Activated T-cell treated with anti-CD3 and anti-CD28 coated beads, Interleukin-2, amount 50 U/mL, for 24 hours (primary cell): ENCODE results near the gene CD74.

Source experiments
- DNase-seq: peaks from one replicate; pipeline ENCODE4 v3.0.0-alpha.2; 2020
- H3K27ac Mint-ChIP-seq: 2 replicates; pipeline ENCODE4 v1.8.0; 2020; ENCODE audit warnings: mild to moderate bottlenecking, mixed read lengths
- H3K27me3 Mint-ChIP-seq: 2 replicates; pipeline ENCODE4 v1.8.0; 2020; ENCODE audit warnings: mixed read lengths
- H3K36me3 Mint-ChIP-seq: 2 replicates; pipeline ENCODE4 v1.8.0; 2020; ENCODE audit warnings: low read depth, mixed read lengths
- H3K4me1 Mint-ChIP-seq: 2 replicates; pipeline ENCODE4 v1.8.0; 2020; ENCODE audit warnings: low read depth, mixed read lengths
- H3K4me3 Mint-ChIP-seq: 2 replicates; pipeline ENCODE4 v1.8.0; 2020; ENCODE audit warnings: mild to moderate bottlenecking, moderate library complexity, mixed read lengths
- H3K9me3 Mint-ChIP-seq: 2 replicates; pipeline ENCODE4 v1.8.0; 2020; ENCODE audit warnings: mixed read lengths

The CD74 gene

DNA sequence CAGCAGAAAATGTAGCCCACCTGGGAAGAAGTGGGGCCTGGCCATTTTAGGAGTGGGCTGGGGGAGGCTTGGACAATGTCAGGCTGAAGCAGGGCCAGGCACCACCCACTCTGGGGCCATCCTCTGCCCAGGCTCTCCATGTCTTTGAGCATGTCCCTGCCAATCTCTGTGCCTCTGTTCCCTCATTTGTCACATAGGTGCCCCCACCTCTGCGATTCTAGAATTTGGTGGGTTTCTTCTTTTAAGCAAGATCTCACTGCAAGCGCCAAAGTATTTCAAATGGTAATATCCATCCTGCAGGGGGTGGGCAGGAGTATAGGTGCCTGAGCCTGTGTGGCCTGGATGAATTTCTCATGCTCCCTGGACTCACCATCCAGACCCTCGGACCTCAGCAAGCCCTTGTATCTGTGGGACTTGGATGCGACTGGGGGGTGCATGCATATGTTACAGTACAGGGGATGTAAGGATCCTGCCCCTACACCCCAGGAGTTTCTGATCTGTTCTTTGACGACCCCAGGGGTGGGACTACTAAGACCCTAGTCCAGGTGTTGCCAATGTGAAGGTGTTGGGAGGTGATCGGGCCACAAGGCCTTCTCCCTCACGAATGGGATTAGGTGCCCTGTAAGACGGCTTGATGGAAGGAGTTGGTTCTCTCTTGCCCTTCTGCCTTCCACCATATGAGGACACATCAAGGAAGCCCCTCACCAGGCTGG is 4.3 kb downstream of the CD74 start:
- Mint-ChIP-seq H3K36me3 (peaks cover 68% of the 10 kb centered on the region), H3K27ac (peak overlapping the region; percentile 37), H3K4me1 (peaks cover 40% of the 10 kb centered on the region), H3K27me3 (no peaks in the 10 kb centered on the region), H3K4me3 (no peak overlapping the region), H3K9me3 (no peaks in the 10 kb centered on the region)
- no peak for DNase-seq

DNA sequence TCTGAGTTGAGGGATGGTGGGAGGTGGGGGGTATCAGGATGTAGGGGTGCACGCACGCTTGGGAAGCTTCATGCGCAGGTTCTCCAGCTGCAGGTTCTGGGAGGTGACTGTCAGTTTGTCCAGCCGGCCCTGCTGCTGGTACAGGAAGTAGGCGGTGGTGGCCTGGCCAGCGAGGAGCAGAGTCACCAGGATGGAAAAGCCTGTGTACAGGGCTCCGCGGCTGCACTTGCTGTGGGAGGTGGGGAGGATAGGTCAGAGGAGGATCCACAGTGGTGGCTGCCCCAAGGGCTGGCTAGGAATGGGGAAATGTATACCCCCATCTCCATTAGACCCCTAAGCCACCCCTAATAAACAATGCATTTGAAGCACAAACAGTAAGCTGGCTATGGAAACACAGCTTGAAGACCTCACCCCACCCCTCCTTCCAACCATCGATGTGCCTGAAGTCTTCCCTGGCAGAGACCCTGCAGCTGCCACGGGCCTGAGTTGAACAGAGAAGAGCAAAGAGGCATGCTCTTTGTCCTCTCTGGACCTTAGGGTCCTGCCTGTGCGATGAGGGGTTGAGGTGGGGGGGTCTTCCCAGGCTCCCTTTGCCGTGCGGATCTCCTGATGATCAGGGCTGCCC is 5.5 kb downstream of the CD74 start:
- Mint-ChIP-seq H3K36me3 (peaks cover 74% of the 10 kb centered on the region), H3K27me3 (no peaks in the 10 kb centered on the region), H3K27ac (peak overlapping the region; percentile 76), H3K4me3 (no peak overlapping the region), H3K9me3 (no peaks in the 10 kb centered on the region), H3K4me1 (peaks cover 30% of the 10 kb centered on the region)
- DNase-seq, result no peak

DNA sequence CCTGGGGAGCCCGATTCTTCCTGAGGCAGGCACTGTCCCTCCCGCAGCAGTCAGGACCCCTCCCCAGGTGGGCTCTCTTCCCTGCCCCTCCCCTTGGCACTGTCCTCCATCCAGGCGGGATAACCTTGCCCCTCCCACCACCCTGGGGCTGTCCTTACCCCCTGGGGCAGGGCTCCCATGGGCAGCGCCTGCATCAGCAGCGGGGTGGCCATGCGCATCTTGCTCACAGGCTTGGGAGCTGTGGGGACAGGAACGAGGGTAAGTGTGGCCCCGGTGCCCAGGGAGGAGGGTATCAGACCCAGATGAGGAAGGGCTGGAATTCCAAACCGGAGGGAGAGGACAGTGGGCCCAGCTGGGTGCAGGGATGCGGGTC is 6.0 kb downstream of the CD74 start:
- H3K36me3 Mint-ChIP-seq, result peaks cover 79% of the 10 kb centered on the region
- peak overlapping the region; percentile 76 for H3K27ac Mint-ChIP-seq
- no peaks in the 10 kb centered on the region for H3K9me3 Mint-ChIP-seq
- H3K4me1 Mint-ChIP-seq, result peaks cover 30% of the 10 kb centered on the region
- DNase-seq, result no peak
- H3K27me3 Mint-ChIP-seq, result no peaks in the 10 kb centered on the region
- H3K4me3 Mint-ChIP-seq, result no peak overlapping the region

DNA sequence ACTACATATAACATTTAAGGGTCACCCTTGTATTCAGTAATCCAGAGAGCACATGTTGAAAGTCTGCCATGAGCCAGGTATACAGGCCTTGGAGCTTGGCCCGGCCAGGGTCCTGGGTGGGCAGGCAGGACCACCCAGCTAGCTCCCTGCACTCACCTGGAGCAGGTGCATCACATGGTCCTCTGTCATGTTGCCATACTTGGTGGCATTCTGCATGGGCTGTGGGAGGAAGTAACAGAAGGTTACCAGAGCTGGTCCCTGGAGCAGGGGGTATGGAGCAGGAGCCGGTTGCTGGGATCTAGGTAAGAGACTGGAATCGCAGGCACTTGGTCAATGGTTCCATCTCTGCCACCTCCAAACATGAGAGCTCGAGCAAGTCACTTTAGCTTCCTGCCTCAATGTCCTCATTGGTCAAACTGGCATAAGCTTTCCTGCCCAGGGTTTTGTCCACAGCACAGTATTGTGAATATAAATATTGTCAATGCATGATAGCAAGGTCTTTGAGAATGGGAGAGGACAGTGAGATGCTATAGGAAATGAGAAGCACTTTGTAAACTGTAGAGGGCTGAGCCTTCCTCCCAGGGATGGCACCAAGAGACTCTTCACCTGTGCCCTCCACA is 6.5 kb downstream of the CD74 start:
- Mint-ChIP-seq H3K27me3 (no peaks in the 10 kb centered on the region), H3K4me1 (peaks cover 25% of the 10 kb centered on the region), H3K9me3 (no peaks in the 10 kb centered on the region), H3K36me3 (peaks cover 84% of the 10 kb centered on the region), H3K4me3 (no peak overlapping the region), H3K27ac (peak overlapping the region; percentile 55)
- DNase-seq, result no peak

DNA sequence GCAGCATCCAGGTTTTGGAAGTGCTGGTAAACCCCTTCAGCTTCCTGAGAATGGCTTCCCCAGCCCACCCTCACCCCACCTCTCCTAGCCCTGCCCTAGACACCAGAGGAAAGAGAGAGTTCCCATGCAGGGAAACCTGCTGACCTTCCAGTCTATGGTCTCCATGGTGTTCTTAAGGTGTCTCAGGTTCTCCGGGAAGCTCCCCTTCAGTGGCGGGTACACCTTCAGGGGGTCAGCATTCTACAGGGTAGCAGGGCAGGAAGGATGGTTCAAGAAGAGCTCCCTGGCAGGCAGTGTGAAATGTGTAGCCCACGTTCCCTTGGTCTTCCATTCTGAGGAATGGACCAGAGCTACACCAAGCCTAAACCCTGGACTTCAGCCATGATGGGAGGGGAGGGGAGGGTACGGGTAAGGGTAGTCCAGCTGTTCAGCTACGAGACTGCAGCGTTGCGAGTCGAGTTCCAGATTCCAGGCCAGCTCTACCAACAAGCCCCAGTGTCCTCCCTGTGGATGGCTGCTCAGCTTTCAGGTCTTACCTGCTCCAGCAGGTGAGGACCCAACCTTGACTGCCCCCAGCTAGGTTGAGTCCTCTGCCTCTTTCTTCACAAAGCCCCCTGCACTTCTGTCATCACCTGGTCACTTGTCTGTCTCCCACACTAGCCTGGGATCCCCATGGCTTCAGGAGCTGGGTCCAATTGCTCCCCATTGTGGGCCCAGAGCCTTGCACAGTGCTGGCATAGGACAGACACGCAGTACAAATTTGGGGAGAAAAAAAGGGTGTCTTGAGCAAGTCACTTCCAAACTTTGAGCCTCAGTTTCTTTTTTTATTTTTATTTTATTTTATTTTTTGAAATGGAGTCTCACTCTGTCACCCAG is 7.5 kb downstream of the CD74 start:
- H3K4me3 Mint-ChIP-seq, result no peak overlapping the region
- peaks cover 15% of the 10 kb centered on the region for H3K4me1 Mint-ChIP-seq
- H3K36me3 Mint-ChIP-seq, result peaks cover 90% of the 10 kb centered on the region
- no peaks in the 10 kb centered on the region for H3K27me3 Mint-ChIP-seq
- H3K27ac Mint-ChIP-seq, result peak overlapping the region; percentile 61
- H3K9me3 Mint-ChIP-seq, result no peaks in the 10 kb centered on the region
- DNase-seq, result no peak

DNA sequence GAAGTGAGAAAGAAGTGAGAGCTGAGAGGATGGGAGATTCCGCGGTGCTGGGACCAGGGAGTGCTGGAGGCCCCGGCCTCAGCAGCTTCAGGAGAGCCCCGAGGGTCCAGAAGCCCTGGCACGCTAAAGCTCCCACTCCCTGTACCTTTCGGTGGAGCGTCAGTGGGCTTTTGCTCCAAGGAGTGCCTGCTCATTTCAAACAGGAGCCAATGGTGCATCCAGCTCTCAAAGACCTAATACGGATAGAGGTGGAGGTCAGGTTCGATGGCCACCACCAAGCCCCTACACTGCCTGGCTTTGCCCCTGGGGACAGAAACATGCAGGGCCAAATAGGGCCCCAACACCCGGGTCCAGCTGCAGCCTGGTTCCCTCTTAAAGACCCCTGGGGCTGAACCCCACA is 8.2 kb downstream of the CD74 start:
- H3K27me3 Mint-ChIP-seq, result no peaks in the 10 kb centered on the region
- H3K36me3 Mint-ChIP-seq, result peaks cover 91% of the 10 kb centered on the region
- H3K9me3 Mint-ChIP-seq, result no peaks in the 10 kb centered on the region
- no peak overlapping the region for H3K4me3 Mint-ChIP-seq
- H3K27ac Mint-ChIP-seq, result peak overlapping the region; percentile 69
- no peak for DNase-seq
- peaks cover 8% of the 10 kb centered on the region for H3K4me1 Mint-ChIP-seq

DNA sequence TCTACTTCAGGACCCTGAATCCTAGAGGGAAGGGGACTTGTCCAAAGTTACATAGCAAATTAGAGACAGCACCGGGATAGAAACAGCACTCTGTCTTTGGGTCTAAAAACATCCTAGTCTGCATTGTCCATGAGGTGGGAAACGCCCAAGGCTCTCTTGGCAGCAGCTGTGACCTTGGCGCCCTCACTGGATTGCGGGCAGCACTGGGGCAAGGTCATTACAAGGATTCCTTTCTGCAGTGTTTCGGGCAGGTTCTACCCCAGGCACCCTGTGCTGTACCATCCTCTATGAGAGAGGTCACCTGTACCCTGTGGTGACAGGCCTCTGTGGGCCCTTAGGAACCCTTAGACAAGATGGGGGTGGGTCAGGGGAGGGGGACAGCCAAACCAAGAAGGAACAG is 8.6 kb downstream of the CD74 start:
- no peaks in the 10 kb centered on the region for H3K27me3 Mint-ChIP-seq
- H3K36me3 Mint-ChIP-seq, result peaks cover 95% of the 10 kb centered on the region
- no peak overlapping the region for H3K4me3 Mint-ChIP-seq
- peak overlapping the region; percentile 69 for H3K27ac Mint-ChIP-seq
- DNase-seq, result no peak
- H3K4me1 Mint-ChIP-seq, result peaks cover 8% of the 10 kb centered on the region
- H3K9me3 Mint-ChIP-seq, result no peaks in the 10 kb centered on the region

DNA sequence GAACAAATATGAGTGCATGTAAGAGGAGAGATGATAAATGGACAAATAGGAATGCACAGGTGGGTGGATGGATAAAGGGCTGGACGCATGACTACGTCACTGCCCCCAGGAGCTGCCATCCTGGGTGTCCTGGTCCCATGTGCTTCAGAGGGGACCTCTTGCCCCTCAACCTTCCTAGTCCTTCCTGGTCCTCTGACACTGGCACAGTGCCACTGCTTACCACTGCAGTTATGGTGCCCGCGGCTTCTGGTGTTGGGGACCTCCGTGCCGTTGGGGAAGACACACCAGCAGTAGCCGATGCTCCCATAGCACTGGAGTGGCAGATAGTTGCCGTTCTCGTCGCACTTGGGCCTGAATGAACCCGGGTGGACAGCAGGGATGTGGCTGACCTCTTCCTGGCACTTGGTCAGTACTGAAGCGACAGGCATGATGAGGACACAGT is 9.8 kb downstream of the CD74 start:
- no peaks in the 10 kb centered on the region for H3K4me1 Mint-ChIP-seq
- H3K9me3 Mint-ChIP-seq, result no peaks in the 10 kb centered on the region
- no peak for DNase-seq
- no peak overlapping the region for H3K4me3 Mint-ChIP-seq
- peaks cover 96% of the 10 kb centered on the region for H3K36me3 Mint-ChIP-seq
- peak overlapping the region; percentile 37 for H3K27ac Mint-ChIP-seq
- no peaks in the 10 kb centered on the region for H3K27me3 Mint-ChIP-seq

DNA sequence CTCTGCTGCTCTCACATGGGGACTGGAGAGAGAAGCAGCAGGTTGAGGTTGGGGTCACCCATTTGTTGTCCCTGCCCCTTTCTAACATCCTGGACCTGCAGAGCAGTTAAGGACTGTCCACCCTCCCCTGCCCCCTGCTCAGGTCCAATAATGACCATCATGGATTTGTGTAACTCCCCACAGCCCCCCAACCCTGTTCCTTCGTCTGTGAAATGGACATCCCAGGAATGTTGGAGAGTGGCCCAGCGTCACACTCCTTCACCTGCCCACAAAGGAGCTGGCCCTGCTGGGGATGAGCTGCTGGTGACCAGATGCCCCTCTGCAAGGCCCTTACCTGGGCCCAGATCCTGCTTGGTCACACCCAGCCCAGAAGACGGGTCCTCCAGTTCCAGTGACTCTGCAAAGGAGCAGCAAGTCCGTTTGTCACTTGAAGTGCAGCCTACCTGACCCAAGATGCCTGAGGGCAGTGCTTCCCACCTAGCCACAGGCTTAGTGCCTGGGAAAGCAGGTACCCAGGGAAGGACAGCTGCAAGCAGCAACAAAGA is 10.4 kb downstream of the CD74 start:
- DNase-seq, result no peak
- Mint-ChIP-seq H3K27me3 (no peaks in the 10 kb centered on the region), H3K4me3 (no peak overlapping the region), H3K27ac (no peak overlapping the region), H3K36me3 (peaks cover 97% of the 10 kb centered on the region), H3K4me1 (no peaks in the 10 kb centered on the region), H3K9me3 (no peaks in the 10 kb centered on the region)

DNA sequence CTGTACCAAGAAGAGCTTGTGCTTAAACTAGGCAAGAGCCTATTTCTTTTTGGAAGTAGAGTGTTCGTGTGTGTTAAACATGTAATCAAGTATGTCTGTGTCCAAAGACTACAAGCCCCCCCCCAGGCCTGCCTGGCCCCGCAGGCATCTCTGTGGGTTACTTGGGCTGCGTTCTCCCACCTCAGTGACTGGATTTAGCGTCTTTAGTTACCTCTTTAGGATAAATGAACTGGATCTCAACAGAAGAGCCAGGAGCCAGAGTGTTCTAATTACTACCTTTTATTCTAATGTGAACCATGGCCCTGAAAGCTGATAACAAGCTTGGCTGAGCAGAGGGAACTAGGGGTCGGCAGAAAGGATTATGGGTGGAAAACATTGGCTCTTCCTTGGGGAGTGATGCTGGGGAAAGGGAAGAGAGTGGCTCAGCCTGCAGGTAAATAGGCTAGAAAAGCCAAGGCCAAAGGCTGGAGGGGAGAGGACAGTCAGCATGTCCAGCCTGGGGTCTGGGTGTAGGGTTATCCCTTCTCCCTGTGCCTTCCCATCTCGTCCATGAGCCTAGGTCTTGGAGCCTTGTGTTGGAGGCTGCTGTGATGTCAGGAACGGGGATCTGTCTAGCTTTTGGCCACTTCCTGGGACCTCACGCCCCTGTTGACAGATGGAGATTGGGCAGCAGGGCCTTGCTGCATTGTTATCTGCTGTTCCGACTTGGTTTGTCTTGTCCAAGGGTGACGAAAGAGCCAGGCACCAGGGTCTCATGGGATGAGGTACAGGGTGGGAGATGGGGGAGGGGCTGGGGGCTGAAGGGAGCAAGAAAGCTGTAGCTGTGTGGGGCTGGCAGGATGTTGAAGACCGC is 11.1 kb downstream of the CD74 start:
- Mint-ChIP-seq H3K27me3 (no peaks in the 10 kb centered on the region), H3K9me3 (no peaks in the 10 kb centered on the region), H3K36me3 (peaks cover 97% of the 10 kb centered on the region), H3K4me1 (no peaks in the 10 kb centered on the region), H3K4me3 (no peak overlapping the region), H3K27ac (peak overlapping the region; percentile 54)
- DNase-seq, result no peak

DNA sequence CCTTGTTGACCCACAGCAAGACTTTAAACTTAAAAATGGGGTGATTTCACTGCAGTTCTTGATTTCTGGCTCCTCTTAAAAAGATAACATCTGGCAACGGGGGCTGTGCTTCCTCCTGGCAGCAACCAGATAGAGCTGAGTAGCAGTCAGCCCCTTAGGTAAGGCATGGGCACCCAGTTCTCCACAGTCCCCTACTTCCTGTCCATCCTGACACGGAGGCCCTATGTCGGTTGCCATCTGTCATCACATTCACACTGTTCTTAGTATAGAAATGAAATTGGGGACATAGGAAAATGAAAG is 11.7 kb downstream of the CD74 start:
- Mint-ChIP-seq H3K9me3 (no peaks in the 10 kb centered on the region), H3K4me3 (no peak overlapping the region), H3K4me1 (no peaks in the 10 kb centered on the region), H3K27me3 (no peaks in the 10 kb centered on the region), H3K27ac (peak overlapping the region; percentile 54), H3K36me3 (peaks cover 97% of the 10 kb centered on the region)
- no peak for DNase-seq

DNA sequence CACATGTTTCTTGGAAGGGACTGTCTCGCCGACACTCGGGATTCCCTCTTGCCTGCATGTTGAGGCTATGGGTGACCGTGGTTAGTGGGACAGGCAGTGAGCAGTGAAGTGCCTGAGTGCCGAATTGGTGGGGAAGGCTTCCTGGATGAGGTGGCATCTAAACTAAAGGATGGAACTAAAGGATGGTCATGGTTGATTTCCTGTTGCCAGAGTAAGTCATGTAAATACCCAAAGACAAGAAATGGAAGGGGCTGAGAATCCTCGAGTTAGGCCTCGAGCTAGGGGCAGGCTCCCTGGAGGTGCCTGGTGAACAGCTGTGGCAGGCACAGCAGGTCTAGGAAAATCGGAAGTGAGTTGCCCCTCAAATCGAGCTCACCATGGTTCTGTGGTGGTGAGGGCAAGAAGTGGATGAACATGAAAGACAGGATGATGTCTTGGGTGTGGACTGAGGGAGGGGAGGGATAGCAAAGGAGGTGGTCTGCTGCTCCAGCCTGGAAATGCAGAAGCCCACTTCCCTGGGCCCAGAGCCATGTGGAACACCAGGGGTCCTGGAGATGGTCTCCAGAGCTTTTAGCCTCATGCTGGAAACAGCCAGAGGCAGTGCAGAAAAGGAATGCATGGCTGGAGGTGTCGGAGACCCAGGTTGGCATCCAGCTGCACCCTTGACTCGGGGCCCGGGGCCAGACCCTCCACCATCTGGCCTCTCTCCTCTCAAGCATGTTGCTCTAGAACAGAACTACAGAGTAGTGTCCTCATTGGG is 12.2 kb downstream of the CD74 start:
- Mint-ChIP-seq H3K4me1 (no peaks in the 10 kb centered on the region), H3K4me3 (no peak overlapping the region), H3K27ac (peak overlapping the region; percentile 54), H3K27me3 (no peaks in the 10 kb centered on the region), H3K9me3 (no peaks in the 10 kb centered on the region), H3K36me3 (peaks cover 99% of the 10 kb centered on the region)
- DNase-seq, result no peak

DNA sequence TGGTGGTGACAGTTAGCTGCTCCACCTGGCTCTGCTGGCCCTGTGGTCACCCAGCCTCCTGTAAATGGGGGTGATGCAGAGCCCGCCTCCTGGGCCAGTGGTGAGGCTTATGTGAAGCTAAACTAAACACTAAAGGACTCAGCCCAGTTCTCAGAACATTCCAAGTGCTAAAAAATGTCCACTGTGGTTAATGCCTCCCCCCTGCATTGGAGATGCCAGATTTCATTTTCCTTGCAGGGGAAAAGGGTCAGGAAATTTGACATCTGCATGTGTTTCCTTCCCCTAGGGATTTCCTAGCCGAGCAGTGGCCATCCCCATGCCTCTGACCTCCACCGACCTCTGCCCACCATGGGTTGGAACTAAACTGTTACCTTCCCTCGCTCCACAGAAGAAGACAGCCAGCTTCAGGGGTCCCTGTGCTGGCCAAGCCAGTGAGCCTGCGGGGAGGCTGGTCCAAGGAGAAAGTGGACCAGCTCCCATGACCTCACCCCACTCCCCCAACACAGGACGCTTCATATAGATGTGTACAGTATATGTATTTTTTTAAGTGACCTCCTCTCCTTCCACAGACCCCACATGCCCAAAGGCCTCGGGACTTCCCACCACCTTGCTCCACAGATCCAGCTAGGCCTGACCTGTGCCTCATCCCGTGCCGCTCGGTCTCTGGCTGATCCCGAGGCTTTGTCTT is 13.0 kb downstream of the CD74 start:
- Mint-ChIP-seq H3K27me3 (no peaks in the 10 kb centered on the region), H3K9me3 (no peaks in the 10 kb centered on the region), H3K4me1 (no peaks in the 10 kb centered on the region), H3K27ac (peak overlapping the region; percentile 71), H3K36me3 (peaks cover 99% of the 10 kb centered on the region), H3K4me3 (no peak overlapping the region)
- DNase-seq, result no peak
